GM18526 (cell line): ENCODE results near the gene ZC2HC1C.

Source experiments
- POLR2A ChIP-seq: IDR thresholded peaks from 3 replicates; pipeline ENCODE4 v1.6.1; 2011; ENCODE audit not compliant: insufficient read length; ENCODE audit errors: extremely low read depth

The ZC2HC1C gene

GRCh38 chr14:75079521-75079920 is 10.1 kb downstream of the ZC2HC1C start:
- TF ChIP-seq POLR2A, result no peak

- no peak for TF ChIP-seq POLR2A
Measured at GRCh38 chr14:75081660-75082229, 12.3 kb downstream of the ZC2HC1C start.

- TF ChIP-seq POLR2A, result no peak
Measured at GRCh38 chr14:75083271-75083670, 13.8 kb downstream of the ZC2HC1C start.

- TF ChIP-seq POLR2A, result no peak
Measured at GRCh38 chr14:75084513-75084912, 15.1 kb downstream of the ZC2HC1C start.

- TF ChIP-seq POLR2A, result no peak
Measured at GRCh38 chr14:75088153-75088552, 18.7 kb downstream of the ZC2HC1C start.

GRCh38 chr14:75088566-75089373 is 19.3 kb downstream of the ZC2HC1C start:
- TF ChIP-seq POLR2A, result no peak

GRCh38 chr14:75090353-75090752 is 20.9 kb downstream of the ZC2HC1C start:
- no peak for TF ChIP-seq POLR2A

- no peak for TF ChIP-seq POLR2A
Measured at GRCh38 chr14:75091251-75091650, 21.8 kb downstream of the ZC2HC1C start.

- TF ChIP-seq POLR2A, result no peak
Measured at GRCh38 chr14:75092698-75093097, 23.3 kb downstream of the ZC2HC1C start.

GRCh38 chr14:75094896-75095295 is 25.5 kb downstream of the ZC2HC1C start:
- no peak for TF ChIP-seq POLR2A

GRCh38 chr14:75095690-75096089 is 26.2 kb downstream of the ZC2HC1C start:
- no peak for TF ChIP-seq POLR2A

GRCh38 chr14:75096959-75097358 is 27.5 kb downstream of the ZC2HC1C start:
- TF ChIP-seq POLR2A, result no peak

- no peak for TF ChIP-seq POLR2A
Measured at GRCh38 chr14:75098212-75098611, 28.8 kb downstream of the ZC2HC1C start.

- no peak for TF ChIP-seq POLR2A
Measured at GRCh38 chr14:75098682-75099081, 29.2 kb downstream of the ZC2HC1C start.

GRCh38 chr14:75101491-75101890 is 32.0 kb downstream of the ZC2HC1C start:
- no peak for TF ChIP-seq POLR2A

GRCh38 chr14:75107186-75107585 is 37.7 kb downstream of the ZC2HC1C start:
- no peak for TF ChIP-seq POLR2A

- TF ChIP-seq POLR2A, result no peak
Measured at GRCh38 chr14:75109877-75110276, 40.4 kb downstream of the ZC2HC1C start.
